ENCODE measurements around the gene TRIM9. TPM values are rescaled to one million over a fixed set of nuclear protein-coding genes. Genes with fewer than 3 reads are reported as not detected.

Gene TRIM9
- total RNA-seq, 1 donor from 2014 or later = 1.7 TPM

- no peaks in the 10 kb centered on the region for H3K27me3 Mint-ChIP-seq
- peaks cover 8% of the 10 kb centered on the region for H3K9me3 Mint-ChIP-seq (ENCODE audit: low read depth)
- H3K4me3 Mint-ChIP-seq (ENCODE audit: low read depth) = no peak overlapping the region
- no peak for TF ChIP-seq CTCF (IDR thresholded peaks at IDR 0.05; ENCODE audit: unreplicated experiment)
- no peaks in the 10 kb centered on the region for H3K36me3 Mint-ChIP-seq (ENCODE audit: insufficient read depth)
- no peak for DNase-seq (ENCODE audit: low spot score, unreplicated experiment)
- no peaks in the 10 kb centered on the region for H3K4me1 Mint-ChIP-seq (ENCODE audit: low read depth)
- H3K27ac Mint-ChIP-seq = no peak overlapping the region
Observed at GRCh38 chr14:51067295-51067694, 27.6 kb downstream of the TRIM9 start.

GRCh38 chr14:51066576-51066975 is 28.3 kb downstream of the TRIM9 start:
- Mint-ChIP-seq H3K9me3 (ENCODE audit: low read depth) (peaks cover 8% of the 10 kb centered on the region), H3K27ac (no peak overlapping the region), H3K4me3 (ENCODE audit: low read depth) (no peak overlapping the region), H3K27me3 (no peaks in the 10 kb centered on the region), H3K36me3 (ENCODE audit: insufficient read depth) (no peaks in the 10 kb centered on the region), H3K4me1 (ENCODE audit: low read depth) (no peaks in the 10 kb centered on the region)
- no peak for DNase-seq (ENCODE audit: low spot score, unreplicated experiment)
- no peak for TF ChIP-seq CTCF (IDR thresholded peaks at IDR 0.05; ENCODE audit: unreplicated experiment)

GRCh38 chr14:51059032-51059431 is 35.9 kb downstream of the TRIM9 start:
- DNase-seq (ENCODE audit: low spot score, unreplicated experiment) = no peak
- Mint-ChIP-seq H3K9me3 (ENCODE audit: low read depth) (peaks cover 3% of the 10 kb centered on the region), H3K36me3 (ENCODE audit: insufficient read depth) (no peaks in the 10 kb centered on the region), H3K4me3 (ENCODE audit: low read depth) (no peak overlapping the region), H3K27me3 (no peaks in the 10 kb centered on the region), H3K27ac (no peak overlapping the region), H3K4me1 (ENCODE audit: low read depth) (no peaks in the 10 kb centered on the region)
- no peak for TF ChIP-seq CTCF (IDR thresholded peaks at IDR 0.05; ENCODE audit: unreplicated experiment)

GRCh38 chr14:51058382-51058781 is 36.5 kb downstream of the TRIM9 start:
- Mint-ChIP-seq H3K9me3 (ENCODE audit: low read depth) (peaks cover 3% of the 10 kb centered on the region), H3K27me3 (no peaks in the 10 kb centered on the region), H3K36me3 (ENCODE audit: insufficient read depth) (no peaks in the 10 kb centered on the region), H3K27ac (no peak overlapping the region), H3K4me3 (ENCODE audit: low read depth) (no peak overlapping the region), H3K4me1 (ENCODE audit: low read depth) (no peaks in the 10 kb centered on the region)
- no peak for DNase-seq (ENCODE audit: low spot score, unreplicated experiment)
- TF ChIP-seq CTCF (IDR thresholded peaks at IDR 0.05; ENCODE audit: unreplicated experiment) = no peak

GRCh38 chr14:51056421-51056820 is 38.5 kb downstream of the TRIM9 start:
- no peak overlapping the region for H3K4me3 Mint-ChIP-seq (ENCODE audit: low read depth)
- no peaks in the 10 kb centered on the region for H3K36me3 Mint-ChIP-seq (ENCODE audit: insufficient read depth)
- no peak for TF ChIP-seq CTCF (IDR thresholded peaks at IDR 0.05; ENCODE audit: unreplicated experiment)
- no peaks in the 10 kb centered on the region for H3K9me3 Mint-ChIP-seq (ENCODE audit: low read depth)
- no peak overlapping the region for H3K27ac Mint-ChIP-seq
- no peak for DNase-seq (ENCODE audit: low spot score, unreplicated experiment)
- no peaks in the 10 kb centered on the region for H3K27me3 Mint-ChIP-seq
- no peaks in the 10 kb centered on the region for H3K4me1 Mint-ChIP-seq (ENCODE audit: low read depth)

Measured in progenitor cell of endocrine pancreas (in vitro differentiated cells).